DOHH2 (cell line): Measurements from ENCODE around the gene PPFIBP2.

Source experiments
- H3F3A ChIP-seq: fragments of 200-600 bp; sonication (generic), shearing (Covaris generic); 2 replicates; pipeline ENCODE4 v1.6.0; 2016; ENCODE audit warnings: antibody characterized with exemption, mild to moderate bottlenecking; ENCODE audit not compliant: control insufficient read depth, insufficient read depth
- H3K27ac ChIP-seq: fragments of 200-600 bp; sonication (generic); 2 replicates; pipeline ENCODE4 v1.5.1; 2014; ENCODE audit warnings: low read depth, mild to moderate bottlenecking, low read length, moderate library complexity
- H3K27me3 ChIP-seq: fragments of 200-600 bp; sonication (generic); 2 replicates; pipeline ENCODE4 v1.6.1; 2014; ENCODE audit warnings: mild to moderate bottlenecking, low read length, mixed read lengths; ENCODE audit not compliant: control insufficient read depth
- H3K36me3 ChIP-seq: fragments of 200-600 bp; sonication (generic); 2 replicates; pipeline ENCODE4 v1.6.1; 2014; ENCODE audit warnings: mild to moderate bottlenecking, low read length, moderate library complexity, mixed read lengths; ENCODE audit not compliant: control insufficient read depth
- H3K4me1 ChIP-seq: fragments of 200-600 bp; sonication (generic); 2 replicates; pipeline ENCODE4 v1.6.1; 2014; ENCODE audit warnings: mild to moderate bottlenecking, low read length, mixed read lengths; ENCODE audit not compliant: control insufficient read depth
- H3K4me2 ChIP-seq: fragments of 200-600 bp; sonication (generic); 2 replicates; pipeline ENCODE4 v1.6.0; 2014; ENCODE audit warnings: mild to moderate bottlenecking, low read length, moderate library complexity
- H3K4me3 ChIP-seq: fragments of 200-600 bp; sonication (generic); 2 replicates; pipeline ENCODE4 v1.5.1; 2014; ENCODE audit warnings: mild to moderate bottlenecking, low read length, mixed read lengths
- H3K79me2 ChIP-seq: fragments of 200-600 bp; sonication (generic); 2 replicates; pipeline ENCODE4 v1.6.1; 2014; ENCODE audit warnings: mild to moderate bottlenecking, low read length, mixed read lengths; ENCODE audit not compliant: control insufficient read depth
- H3K9me2 ChIP-seq: fragments of 200-600 bp; sonication (generic); replicated peaks from 2 replicates; pipeline ENCODE4 v1.6.1; 2014; ENCODE audit warnings: mild to moderate bottlenecking, low read length, mixed read lengths; ENCODE audit not compliant: control insufficient read depth
- H3K9me3 ChIP-seq: fragments of 200-600 bp; sonication (generic); 2 replicates; pipeline ENCODE4 v1.6.1; 2014; ENCODE audit warnings: antibody characterized with exemption, low read length, mixed read lengths; ENCODE audit not compliant: control insufficient read depth, insufficient read depth
- H4K20me1 ChIP-seq: fragments of 200-600 bp; sonication (generic); 2 replicates; pipeline ENCODE4 v1.6.0; 2014; ENCODE audit warnings: low read depth, mild to moderate bottlenecking, antibody characterized with exemption, low read length, moderate library complexity; ENCODE audit not compliant: control insufficient read depth, insufficient read depth
- CTCF ChIP-seq: fragments of 200-600 bp; sonication (generic); IDR thresholded peaks from one replicate; pipeline ENCODE4 v1.5.1; 2014; ENCODE audit warnings: antibody characterized with exemption, mild to moderate bottlenecking, low read depth, low read length; ENCODE audit not compliant: poor library complexity, severe bottlenecking
- EZH2phosphoT487 ChIP-seq: fragments of 200-600 bp; sonication (generic); IDR thresholded peaks from 2 replicates; pipeline ENCODE4 v1.6.1; 2017; ENCODE audit warnings: borderline replicate concordance, mild to moderate bottlenecking, antibody characterized with exemption, low read length, moderate library complexity, mixed read lengths

PPFIBP2 gene

GRCh38 chr11:7614656-7615055, 100.9 kb downstream of the PPFIBP2 start:
- no peaks in the 10 kb centered on the region for H3F3A ChIP-seq
- H4K20me1 ChIP-seq = no peaks in the 10 kb centered on the region
- H3K4me2 ChIP-seq = no peak overlapping the region
- no peaks in the 10 kb centered on the region for H3K27me3 ChIP-seq
- no peaks in the 10 kb centered on the region for H3K79me2 ChIP-seq
- H3K9me3 ChIP-seq = no peaks in the 10 kb centered on the region
- H3K9me2 ChIP-seq = no peaks in the 10 kb centered on the region
- no peaks in the 10 kb centered on the region for H3K4me1 ChIP-seq
- H3K36me3 ChIP-seq = peaks cover 3% of the 10 kb centered on the region; the same call in 1 of the 2 replicates
- no peak for TF ChIP-seq EZH2phosphoT487
- no peak for TF ChIP-seq CTCF
- no peak overlapping the region for H3K27ac ChIP-seq
- H3K4me3 ChIP-seq = no peak overlapping the region

- no peak overlapping the region for H3K4me2 ChIP-seq
- H3K27ac ChIP-seq = no peak overlapping the region
- H3K9me3 ChIP-seq = no peaks in the 10 kb centered on the region
- H3K36me3 ChIP-seq = no peaks in the 10 kb centered on the region
- no peaks in the 10 kb centered on the region for H4K20me1 ChIP-seq
- H3K79me2 ChIP-seq = no peaks in the 10 kb centered on the region
- no peaks in the 10 kb centered on the region for H3F3A ChIP-seq
- H3K4me1 ChIP-seq = no peaks in the 10 kb centered on the region
- no peaks in the 10 kb centered on the region for H3K27me3 ChIP-seq
- no peak overlapping the region for H3K4me3 ChIP-seq
- no peaks in the 10 kb centered on the region for H3K9me2 ChIP-seq
- TF ChIP-seq EZH2phosphoT487 = no peak
- no peak for TF ChIP-seq CTCF
Measured at GRCh38 chr11:7617032-7617431, 103.2 kb downstream of the PPFIBP2 start.

- Histone ChIP-seq H3F3A (no peaks in the 10 kb centered on the region), H3K27me3 (no peaks in the 10 kb centered on the region), H3K4me2 (no peak overlapping the region), H3K79me2 (no peaks in the 10 kb centered on the region), H4K20me1 (no peaks in the 10 kb centered on the region), H3K36me3 (no peaks in the 10 kb centered on the region), H3K9me3 (no peaks in the 10 kb centered on the region), H3K4me1 (no peaks in the 10 kb centered on the region), H3K4me3 (no peak overlapping the region), H3K9me2 (no peaks in the 10 kb centered on the region), H3K27ac (no peak overlapping the region)
- no peak for TF ChIP-seq CTCF
- no peak for TF ChIP-seq EZH2phosphoT487
Measured at GRCh38 chr11:7619322-7619721, 105.5 kb downstream of the PPFIBP2 start.

GRCh38 chr11:7621090-7621489, 107.3 kb downstream of the PPFIBP2 start:
- H3K27ac ChIP-seq = no peak overlapping the region
- H3K4me2 ChIP-seq = no peak overlapping the region
- no peaks in the 10 kb centered on the region for H3K79me2 ChIP-seq
- H4K20me1 ChIP-seq = no peaks in the 10 kb centered on the region
- H3K4me1 ChIP-seq = no peaks in the 10 kb centered on the region
- H3K36me3 ChIP-seq = no peaks in the 10 kb centered on the region
- no peaks in the 10 kb centered on the region for H3K27me3 ChIP-seq
- no peaks in the 10 kb centered on the region for H3F3A ChIP-seq
- H3K9me2 ChIP-seq = no peaks in the 10 kb centered on the region
- TF ChIP-seq EZH2phosphoT487 = no peak
- TF ChIP-seq CTCF = no peak
- H3K9me3 ChIP-seq = no peaks in the 10 kb centered on the region
- H3K4me3 ChIP-seq = no peak overlapping the region
